Activated gamma-delta T cell treated with anti-CD3 and anti-CD28 coated beads, Interleukin-2, amount 50 U/mL, for 16 hours (primary cell): Measurements from ENCODE around the gene GCN1.

Experiments used
- DNase-seq: peaks from one replicate; pipeline ENCODE4 v3.0.0-alpha.2; 2020; ENCODE audit warnings: low read depth

Gene GCN1

DNA sequence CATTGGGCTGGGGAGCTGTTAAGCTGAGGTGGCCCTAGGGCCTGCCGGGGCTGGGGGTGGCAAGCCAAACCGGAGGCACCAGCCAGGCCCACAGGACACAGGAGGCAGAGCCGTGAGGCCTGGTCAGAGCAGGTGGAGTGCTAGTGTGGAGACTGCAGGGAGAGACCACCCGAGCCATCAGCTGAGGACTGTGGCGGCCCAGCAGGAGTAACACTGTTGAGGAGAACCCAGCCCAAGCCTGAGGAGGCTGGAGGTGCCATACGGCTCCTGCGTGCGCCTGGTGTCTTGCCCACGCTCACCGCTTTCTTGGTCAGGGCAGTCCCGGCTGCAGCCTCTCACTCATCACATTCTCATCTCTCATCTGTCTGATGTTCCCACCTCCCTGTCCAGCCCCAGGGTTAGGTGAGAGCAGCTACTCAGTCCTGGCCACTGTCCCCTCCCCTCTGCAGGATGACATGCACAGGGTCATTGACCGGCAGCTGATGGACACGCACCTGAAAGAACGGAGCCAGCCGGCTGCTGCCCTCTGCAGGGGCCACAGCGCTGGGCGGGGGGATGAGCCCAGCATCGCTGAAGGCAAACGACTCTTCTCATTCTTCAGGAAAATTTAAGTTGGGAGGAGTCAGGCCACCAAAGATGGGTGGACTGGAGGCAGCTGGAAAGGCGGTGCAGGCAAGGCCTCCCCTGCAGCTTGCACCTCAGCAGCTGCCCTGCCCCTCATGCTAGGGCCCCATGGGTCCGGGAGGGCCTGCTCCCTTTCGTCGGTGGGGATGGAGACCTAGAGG is 101.8 kb downstream of the GCN1 start:
- no peak for DNase-seq

- DNase-seq = no peak
Measured at GRCh38 chr12:120091371-120092090, 103.0 kb downstream of the GCN1 start.

DNA sequence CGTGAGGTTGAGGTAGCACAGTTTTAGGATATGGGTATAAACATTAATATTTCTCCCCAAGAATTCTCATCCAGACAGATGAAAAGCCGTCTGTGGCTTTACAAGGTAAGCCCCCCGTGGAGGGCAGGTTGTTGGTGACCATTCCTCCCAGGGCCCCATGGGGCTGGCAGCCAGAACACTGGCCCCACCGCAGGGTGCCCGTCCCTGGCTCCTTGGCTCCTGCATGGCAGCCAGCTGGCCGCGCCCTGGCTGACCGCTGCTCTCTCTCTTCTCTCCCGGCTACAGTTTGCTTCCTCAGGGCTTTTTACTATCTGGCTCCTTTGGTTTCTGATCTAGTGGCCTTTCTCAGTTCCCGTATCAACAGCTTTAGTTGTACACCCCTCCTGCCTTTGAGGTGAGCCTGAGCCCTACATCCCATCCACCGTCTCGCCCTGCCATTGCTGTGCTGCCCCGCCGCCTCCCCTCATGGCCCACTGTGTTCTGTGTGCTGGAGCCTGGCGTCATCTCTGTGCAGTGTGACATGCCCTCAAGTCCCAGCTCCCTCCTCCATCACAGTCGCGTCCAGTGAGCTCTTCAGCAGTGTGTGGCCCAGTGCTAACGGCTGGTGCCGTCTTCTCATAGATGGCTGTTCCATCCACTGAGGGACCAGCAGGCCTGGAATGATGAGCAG is 103.8 kb downstream of the GCN1 start:
- DNase-seq = no peak

DNA sequence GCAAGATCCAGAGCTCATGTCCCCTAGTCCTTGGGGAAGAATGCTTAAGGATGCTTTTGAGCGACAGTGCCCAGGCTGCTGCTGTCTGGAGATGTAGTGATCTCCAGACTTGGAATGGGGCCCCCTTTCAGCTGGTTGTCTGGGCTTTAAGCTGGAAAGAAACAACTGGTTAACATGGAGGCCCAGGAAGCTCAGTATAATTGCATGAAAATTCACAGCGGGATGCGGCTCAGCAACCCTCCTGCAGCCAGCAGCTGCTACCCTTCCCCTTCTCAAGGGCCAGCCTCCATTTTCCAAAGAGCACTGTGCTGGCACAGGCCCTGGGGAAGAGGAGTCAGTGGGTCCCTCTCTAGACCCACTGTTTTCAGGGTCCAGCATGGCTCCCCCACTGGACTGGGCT is 104.3 kb downstream of the GCN1 start:
- no peak for DNase-seq

DNA sequence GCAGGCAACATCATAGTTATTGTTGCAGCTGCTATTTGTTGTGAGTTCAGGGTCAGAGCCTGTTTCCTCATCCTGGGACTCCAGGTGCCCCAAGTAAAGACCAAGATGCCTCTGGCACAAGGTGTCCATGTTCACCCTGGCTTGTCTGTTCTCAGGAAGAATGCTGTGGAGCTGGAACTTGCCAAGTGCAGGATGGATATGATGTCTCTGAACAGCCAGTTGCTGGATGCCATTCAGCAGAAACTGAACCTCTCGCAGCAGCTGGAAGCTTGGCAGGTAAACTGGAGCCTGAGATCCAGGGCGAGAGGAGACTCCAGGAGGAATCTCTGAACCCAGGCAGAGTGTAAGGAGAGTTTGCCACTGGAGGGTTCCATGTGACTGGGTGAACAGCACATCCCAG is 104.7 kb downstream of the GCN1 start:
- no peak for DNase-seq

- no peak for DNase-seq
Measured at GRCh38 chr12:120089105-120089504, 105.4 kb downstream of the GCN1 start.

- peak; percentile 99 for DNase-seq
Measured at GRCh38 chr12:120086801-120087621, 107.5 kb downstream of the GCN1 start.

DNA sequence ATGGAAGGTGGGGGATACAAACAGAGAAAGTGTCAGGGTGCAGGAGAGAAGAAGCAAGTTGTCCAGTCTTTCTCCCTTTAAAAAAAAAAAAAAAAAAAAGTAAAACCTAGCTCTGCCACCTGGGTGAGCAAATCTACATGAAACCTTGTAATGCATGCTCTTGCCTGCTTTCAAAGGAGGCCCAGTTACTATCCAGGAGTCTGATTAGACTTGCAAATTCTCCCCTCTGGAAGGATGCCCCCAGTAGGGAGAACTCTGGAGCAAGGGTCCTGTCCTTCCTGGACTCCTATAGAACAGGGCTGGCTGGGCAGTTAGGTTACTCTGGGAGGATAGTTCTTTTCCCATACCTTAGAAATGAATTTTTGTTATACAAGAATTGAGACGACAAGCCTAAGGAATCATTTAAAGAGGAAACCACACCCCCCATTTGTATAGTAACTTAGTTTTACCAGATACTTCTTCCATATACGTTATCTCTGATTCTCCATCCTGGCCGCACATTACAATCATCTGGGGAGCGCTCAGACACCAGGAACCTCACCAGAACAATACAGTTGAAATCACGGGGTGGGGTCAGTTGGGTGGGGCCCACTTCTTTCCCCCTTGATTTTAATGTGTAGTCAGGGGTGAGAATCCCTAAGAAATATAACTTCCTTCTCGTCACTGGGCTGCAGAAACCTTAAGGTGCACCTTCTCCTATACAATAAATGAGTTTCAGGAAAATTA is 108.4 kb downstream of the GCN1 start:
- no peak for DNase-seq

- DNase-seq = no peak
Measured at GRCh38 chr12:120081641-120082040, 112.9 kb downstream of the GCN1 start.

DNA sequence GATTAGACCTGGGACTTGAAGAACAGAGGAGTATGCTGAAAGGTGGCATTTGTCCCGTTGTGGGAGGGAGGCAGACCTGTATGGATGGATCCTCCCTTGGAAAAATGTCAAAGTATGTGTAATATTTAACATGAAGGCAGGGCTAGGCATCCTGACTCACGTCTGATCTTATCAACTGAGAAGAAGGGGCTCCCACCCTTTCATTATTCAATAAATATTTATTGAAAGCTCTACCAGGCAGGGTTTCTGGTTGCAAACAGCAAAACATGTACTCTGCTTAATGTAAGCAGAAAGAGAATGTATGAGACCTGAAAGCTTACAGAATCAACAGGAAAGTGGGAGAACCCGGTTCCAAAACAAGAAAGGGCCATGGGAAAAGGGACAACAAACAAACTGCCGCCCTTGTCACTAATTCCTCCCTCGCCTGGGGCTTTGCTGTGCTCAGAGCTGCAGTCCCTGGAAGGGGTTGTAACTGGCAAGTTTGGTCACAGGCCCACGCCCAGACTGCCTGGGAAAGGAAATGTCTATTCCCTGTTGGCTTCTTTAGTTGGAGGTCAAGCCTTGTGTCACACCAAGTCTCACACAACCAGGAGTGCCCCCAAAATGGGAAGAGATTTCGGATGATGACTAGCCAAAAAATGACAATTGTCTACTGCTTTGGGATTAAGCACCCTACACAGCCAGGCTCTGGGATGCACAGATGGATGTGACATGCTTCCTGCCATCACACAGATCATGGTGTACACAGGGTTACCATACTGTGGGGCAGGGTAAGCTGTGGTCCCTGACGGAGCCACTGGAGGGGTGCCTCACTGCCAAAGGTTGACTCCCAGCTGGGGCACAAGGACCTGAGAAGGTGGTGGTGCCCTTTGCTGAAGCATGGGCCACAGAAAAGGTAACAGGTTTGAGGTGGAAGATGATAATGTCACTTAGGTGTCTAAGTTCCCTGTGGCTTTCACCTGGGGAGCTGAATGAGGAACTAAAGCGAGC is 114.8 kb downstream of the GCN1 start:
- no peak for DNase-seq

GRCh38 chr12:120078868-120079267 is 115.6 kb downstream of the GCN1 start:
- no peak for DNase-seq

DNA sequence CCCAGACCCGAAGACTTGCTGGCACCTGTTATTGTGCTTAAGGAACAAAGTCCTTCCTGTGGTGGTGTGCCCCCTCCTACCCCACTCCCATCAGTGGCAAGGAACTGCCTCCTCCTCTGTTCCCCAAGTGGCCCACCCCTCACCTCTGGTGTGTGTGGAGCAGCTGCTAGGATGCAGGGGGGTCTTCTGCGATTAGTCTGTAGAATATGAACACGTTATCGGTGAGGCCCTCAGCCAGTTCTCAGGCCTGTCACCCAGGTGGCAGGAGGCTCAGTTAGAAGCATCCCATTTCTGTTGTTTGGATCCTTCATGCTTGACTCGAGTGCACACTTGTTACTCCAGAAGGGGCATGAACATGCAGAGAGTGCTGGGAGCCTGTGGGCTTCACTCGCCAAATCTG is 117.3 kb downstream of the GCN1 start:
- DNase-seq = no peak
